K562 (cell line): ENCODE data around the gene NT5C1A. TPM values are rescaled to one million over a fixed set of nuclear protein-coding genes. Genes with fewer than 3 reads are reported as not detected.

ENCODE experiments used
- ATAC-seq: fragments of 200-7000 bp; cut with Tn5 transposase; 3 replicates; pipeline ENCODE4 v1.9.1; 2020; ENCODE audit warnings: moderate library complexity
- BruUV-seq: library from RNA; stranded (reverse); fragments of 400-500 nt; replicated peaks from 2 replicates; lab custom pipeline; 2021; lab: Mats Ljungman, UMichigan
- CTCF ChIA-PET: fragments of 300-600 bp; formaldehyde crosslinking; extraction: SDS; loops from one replicate; lab custom pipeline; 2021; ENCODE audit warnings: low intra/inter-chr PET ratio; lab: Yijun Ruan, JAX
- POLR2A ChIA-PET: fragments of 300-600, 350-650 bp; sonication (Branson Sonifier 250); formaldehyde crosslinking; extraction: SDS; loops from one replicate; lab custom pipeline; 2021; ENCODE audit warnings: antibody characterized with exemption, inconsistent platforms; lab: Yijun Ruan, JAX
- DNase-seq, 4 experiments: peaks; one replicate each; pipeline versions ENCODE4 v3.0.0 to v3.0.0-alpha.2; 2011 to 2018; ENCODE audit warnings: low spot score in 3 of 4, mixed read lengths in 3 of 4; ENCODE audit errors: extremely low read depth in 1 of 4
- FAIRE-seq: peaks from 2 replicates; lab custom pipeline; 2011; peaks lifted over from hg19 to GRCh38; lab: Jason Lieb, UNC
- H2AFZ ChIP-seq: 2 replicates; pipeline ENCODE4 v1.6.0; 2011; ENCODE audit warnings: low read depth, low read length, control low read depth, inconsistent platforms
- H3K27ac ChIP-seq: fragments of 200-600 bp; 3 replicates; pipeline ENCODE4 v1.8.0; 2011; ENCODE audit warnings: low read depth, mild to moderate bottlenecking, control low read depth, inconsistent platforms, low read length, moderate library complexity, mixed read lengths; ENCODE audit errors: extremely low read depth
- H3K27me3 ChIP-seq, 2 experiments: fragments of 300-600 bp in 1 of 2; 2 replicates in 1 of 2; 3 replicates in 1 of 2; pipeline versions ENCODE4 v1.6.0 to v1.8.0; 2011; ENCODE audit warnings: inconsistent platforms in 2 of 2, low read length in 2 of 2, mild to moderate bottlenecking in 1 of 2, mixed read lengths in 1 of 2, moderate library complexity in 1 of 2; ENCODE audit not compliant: control insufficient read depth in 2 of 2, insufficient read depth in 2 of 2
- H3K36me3 ChIP-seq: fragments of 300-600 bp; 3 replicates; pipeline ENCODE4 v1.8.0; 2011; ENCODE audit warnings: mild to moderate bottlenecking, low read length, inconsistent platforms; ENCODE audit not compliant: control insufficient read depth, insufficient read depth
- H3K4me1 ChIP-seq, 2 experiments: fragments of 200-600 bp in 1 of 2; replicated peaks in 1 of 2; 2 replicates in 1 of 2; 3 replicates in 1 of 2; pipeline versions ENCODE4 v1.5.1 to v1.8.0; 2011; ENCODE audit warnings: inconsistent platforms in 2 of 2, low read length in 2 of 2, mild to moderate bottlenecking in 1 of 2, mixed read lengths in 1 of 2, moderate library complexity in 1 of 2; ENCODE audit not compliant: control insufficient read depth in 2 of 2, insufficient read depth in 2 of 2
- H3K4me2 ChIP-seq: 2 replicates; pipeline ENCODE4 v1.6.1; 2011; ENCODE audit warnings: low read length, control low read depth, inconsistent platforms, mixed read lengths; ENCODE audit not compliant: insufficient read depth
- H3K4me3 ChIP-seq: fragments of 200-600 bp; sonication (generic), shearing (Covaris generic); 2 replicates; pipeline ENCODE4 v1.5.1; 2016; ENCODE audit warnings: control low read depth, inconsistent platforms
- H3K79me2 ChIP-seq: fragments of 200-600 bp; 3 replicates; pipeline ENCODE4 v1.8.0; 2011; ENCODE audit warnings: low read length, inconsistent platforms; ENCODE audit not compliant: control insufficient read depth, insufficient read depth
- H3K9ac ChIP-seq, 2 experiments: 2 replicates each; pipeline versions ENCODE4 v1.6.0 to v1.6.1; 2011; ENCODE audit warnings: low read depth in 2 of 2, low read length in 2 of 2, control low read depth in 1 of 2, inconsistent platforms in 1 of 2, mild to moderate bottlenecking in 1 of 2, mixed read lengths in 1 of 2; ENCODE audit not compliant: insufficient read depth in 1 of 2
- H3K9me1 ChIP-seq: one replicate; pipeline ENCODE4 v1.6.0; 2011; ENCODE audit warnings: inconsistent platforms, mild to moderate bottlenecking, low read length, moderate library complexity; ENCODE audit not compliant: control insufficient read depth, insufficient read depth
- H3K9me3 ChIP-seq: replicated peaks from 2 replicates; pipeline ENCODE4 v1.5.1; 2011; ENCODE audit warnings: low read depth, low read length, inconsistent platforms; ENCODE audit not compliant: control insufficient read depth, insufficient read depth
- H4K20me1 ChIP-seq: replicated peaks from 2 replicates; pipeline ENCODE4 v1.6.1; 2011; ENCODE audit warnings: low read length, inconsistent platforms, mixed read lengths; ENCODE audit not compliant: control insufficient read depth, insufficient read depth
- CEBPB ChIP-seq: fragments of 450-650 bp; IDR thresholded peaks from 2 replicates; pipeline ENCODE4 v1.6.1; 2016; ENCODE audit warnings: missing genetic modification characterization, missing compliant biosample characterization
- WGBS: fragments of 100-300 bp; shearing (Covaris generic); methylation state at CpG from one replicate; pipeline ENCODE4 v1.1.6; 2016; ENCODE audit warnings: low coverage, mixed read lengths; ENCODE audit not compliant: insufficient coverage; ENCODE audit errors: missing lambda C conversion rate; 5-methylcytosine and 5-hydroxymethylcytosine counted together
- in situ Hi-C: fragments of 300-500 bp; cut with MboI; formaldehyde crosslinking; loops from 4 replicates; pipeline ENCODE4 v1.15.0; 2018; ENCODE audit warnings: inconsistent platforms, mixed read lengths
- intact Hi-C: fragments of 100-400 bp; cut with micrococcal nuclease; formaldehyde crosslinking; loops from 2 replicates; pipeline ENCODE4 v1.14.2; 2022
- polyA plus RNA-seq, 8 experiments: library from polyadenylated mRNA; depleted of rRNA in 4 of 8; stranded (reverse) in 5 of 8; unstranded in 3 of 8; fragments of >200 nt; fragmentation: Nextera tagmentation in 2 of 8; fragmentation: Illumina TruSeq in 1 of 8; extraction: Ambion mirVana in 2 of 8; extraction: Trizol in 1 of 8; gene quantifications; 2 replicates each; pipeline versions ENCODE4 v1.2.1 to v1.2.3, GENCODE V29; 2011 to 2014; ENCODE audit warnings: inconsistent platforms in 1 of 8, missing spikeins in 1 of 8
- total RNA-seq, 7 experiments: library from RNA; depleted of rRNA in 6 of 7; stranded (reverse); fragments of >200 nt in 6 of 7; fragmentation: Illumina TruSeq in 2 of 7; extraction: Trizol in 2 of 7; gene quantifications; 2 replicates each; pipeline versions ENCODE4 v1.2.1 to v1.2.3, GENCODE V29; 2011 to 2021; ENCODE audit warnings: low replicate concordance in 1 of 7
- TF ChIP-seq, protein P1 (sequence below): fragments of 450-650 bp; IDR thresholded peaks from 2 replicates; pipeline ENCODE4 v1.6.1; 2016; ENCODE audit warnings: missing biosample characterization, missing genetic modification characterization

Gene NT5C1A
- total and polyA plus RNA-seq, 9 of the 15 experiments (the other 6 are each of a cell fraction or from before 2014, with no cell fraction given), result not detected

DNA sequence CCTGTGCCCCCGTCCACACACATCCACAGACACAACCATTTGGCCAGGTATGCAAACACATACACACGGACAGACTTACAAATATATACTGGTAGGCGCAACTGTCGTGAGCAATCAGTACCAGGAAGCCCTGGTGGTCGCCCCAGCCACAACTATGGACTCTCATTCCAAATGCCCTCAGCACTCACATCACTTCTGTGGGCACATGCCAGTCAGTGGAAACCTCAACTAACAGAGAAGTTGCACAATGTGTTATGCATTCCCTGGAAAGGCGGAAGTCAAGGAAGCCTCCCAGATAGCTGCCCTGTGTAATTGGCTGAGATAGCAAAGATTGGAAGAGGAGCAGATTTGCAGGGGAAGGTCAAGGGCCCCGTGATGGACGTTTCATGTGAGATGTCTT, 31.0 kb downstream of the NT5C1A start:
- WGBS, result 49% methylated on average over 8 of the region's 8 CpGs

More for the DNA sequence above, 31.0 kb downstream of the NT5C1A start:
- BruUV-seq, result no TSS peak
- no peak for FAIRE-seq
- Histone ChIP-seq H3K27ac (no peak overlapping the region), H3K9me3 (no peaks in the 10 kb centered on the region), H3K9ac (no peak overlapping the region), H3K27me3 (peaks cover 9 to 35% of the 10 kb centered on the region in 2 experiments; a peak in 4 of 5 replicates), H3K4me2 (no peak overlapping the region), H3K9me1 (no peaks in the 10 kb centered on the region), H3K4me1 (peaks cover 9 to 12% of the 10 kb centered on the region in 2 experiments), H2AFZ (no peak overlapping the region), H4K20me1 (no peaks in the 10 kb centered on the region), H3K4me3 (no peak overlapping the region), H3K36me3 (no peaks in the 10 kb centered on the region), H3K79me2 (no peaks in the 10 kb centered on the region)
- no peak for DNase-seq
- TF ChIP-seq, protein P1, sequence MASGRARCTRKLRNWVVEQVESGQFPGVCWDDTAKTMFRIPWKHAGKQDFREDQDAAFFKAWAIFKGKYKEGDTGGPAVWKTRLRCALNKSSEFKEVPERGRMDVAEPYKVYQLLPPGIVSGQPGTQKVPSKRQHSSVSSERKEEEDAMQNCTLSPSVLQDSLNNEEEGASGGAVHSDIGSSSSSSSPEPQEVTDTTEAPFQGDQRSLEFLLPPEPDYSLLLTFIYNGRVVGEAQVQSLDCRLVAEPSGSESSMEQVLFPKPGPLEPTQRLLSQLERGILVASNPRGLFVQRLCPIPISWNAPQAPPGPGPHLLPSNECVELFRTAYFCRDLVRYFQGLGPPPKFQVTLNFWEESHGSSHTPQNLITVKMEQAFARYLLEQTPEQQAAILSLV (tag), result no peak
- 0 out of 2 replicates have a peak, but pooled peaks have one; percentile 25 for TF ChIP-seq CEBPB
- in situ Hi-C loops, result no loop called here
- intact Hi-C loops, result no loop called here
- ChIA-PET POLR2A (interaction anchor here (1.1 kb wide), 1 partner anchor 13 kb away, joined by 3 read pairs; no protein-coding TSS in a partner anchor), CTCF (interaction anchor here (2.5 kb wide), 1 partner anchor 34 kb away, joined by 13 read pairs; no protein-coding TSS in a partner anchor)
- ATAC-seq, result no peak
